Stimulated activated CD4-positive, alpha-beta T cell treated with anti-CD3 and anti-CD28 coated beads, Interleukin-12 subunit alpha, Interleukin-12 subunit beta, amount 100 ng/mL, for 48 hours (primary cell): ENCODE results near the gene CALML3.

ENCODE experiments used
- DNase-seq, 3 donors: peaks; one replicate each; pipeline ENCODE4 v3.0.0-alpha.2; 2020; ENCODE audit warnings: low read depth in 2 of 3, low spot score in 1 of 3

The CALML3 gene

GRCh38 chr10:5538446-5538845 lies 13.7 kb downstream of the CALML3 start:
- DNase-seq: no peak

GRCh38 chr10:5538892-5539651 lies 14.3 kb downstream of the CALML3 start:
- DNase-seq: no peak

DNA sequence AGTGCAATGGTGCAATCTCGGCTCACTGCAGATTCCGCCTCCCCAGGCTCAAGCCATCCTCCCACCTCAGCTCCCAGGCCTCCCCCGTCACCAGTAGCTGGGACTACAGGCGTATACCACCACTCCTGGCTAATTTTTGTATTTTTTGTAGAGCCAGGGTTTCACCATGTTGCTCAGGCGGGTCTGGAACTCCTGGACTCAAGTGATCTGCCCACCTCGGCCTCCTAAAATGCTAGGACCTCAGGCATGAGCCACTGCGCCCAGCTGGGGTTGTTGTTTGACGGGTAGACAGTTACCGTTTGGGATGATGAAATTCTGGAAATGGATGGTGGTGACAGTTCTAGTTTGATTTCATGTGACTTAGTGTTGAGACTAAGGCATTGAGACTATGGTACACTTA lies 15.3 kb downstream of the CALML3 start:
- no peak for DNase-seq

DNA sequence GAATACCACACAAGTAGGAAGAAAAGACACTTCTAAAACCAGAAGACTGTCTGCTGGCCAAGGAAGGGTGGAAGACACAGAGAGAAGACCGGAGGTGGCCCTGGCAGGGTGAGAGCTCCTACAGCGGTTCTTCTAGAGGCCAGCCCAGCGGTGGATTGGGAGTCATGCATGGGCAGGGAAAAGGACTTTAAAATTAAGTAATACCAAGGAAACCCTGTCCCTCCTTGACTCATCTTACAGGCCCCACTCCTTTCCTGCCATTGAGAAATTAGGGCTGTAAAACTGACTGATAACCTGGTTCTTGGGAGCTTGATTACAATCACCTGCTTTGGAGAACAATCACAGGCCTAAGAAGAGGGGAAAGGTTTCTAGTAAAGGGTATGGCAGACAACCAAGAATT lies 16.1 kb downstream of the CALML3 start:
- DNase-seq: no peak

- no peak for DNase-seq
Measured at GRCh38 chr10:5542100-5542499, 17.3 kb downstream of the CALML3 start.

DNA sequence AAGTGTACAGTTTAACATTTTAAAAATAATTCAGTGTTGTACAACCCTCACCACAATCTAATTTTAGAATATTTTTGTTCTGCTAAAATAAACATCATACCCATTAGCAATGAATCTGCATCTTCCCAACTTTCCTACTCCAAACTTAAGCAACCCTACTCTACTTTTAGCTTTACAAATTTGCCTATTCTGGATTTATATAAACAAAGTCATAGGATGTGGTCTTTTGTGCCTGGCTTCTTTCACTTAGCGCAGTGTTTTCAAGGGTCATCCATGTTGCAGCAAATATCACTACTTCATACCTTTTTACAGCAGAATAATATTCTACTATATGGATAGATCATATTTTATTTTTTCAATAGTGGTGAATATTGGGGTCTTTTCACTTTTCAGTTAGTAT lies 18.9 kb downstream of the CALML3 start:
- DNase-seq: no peak

DNA sequence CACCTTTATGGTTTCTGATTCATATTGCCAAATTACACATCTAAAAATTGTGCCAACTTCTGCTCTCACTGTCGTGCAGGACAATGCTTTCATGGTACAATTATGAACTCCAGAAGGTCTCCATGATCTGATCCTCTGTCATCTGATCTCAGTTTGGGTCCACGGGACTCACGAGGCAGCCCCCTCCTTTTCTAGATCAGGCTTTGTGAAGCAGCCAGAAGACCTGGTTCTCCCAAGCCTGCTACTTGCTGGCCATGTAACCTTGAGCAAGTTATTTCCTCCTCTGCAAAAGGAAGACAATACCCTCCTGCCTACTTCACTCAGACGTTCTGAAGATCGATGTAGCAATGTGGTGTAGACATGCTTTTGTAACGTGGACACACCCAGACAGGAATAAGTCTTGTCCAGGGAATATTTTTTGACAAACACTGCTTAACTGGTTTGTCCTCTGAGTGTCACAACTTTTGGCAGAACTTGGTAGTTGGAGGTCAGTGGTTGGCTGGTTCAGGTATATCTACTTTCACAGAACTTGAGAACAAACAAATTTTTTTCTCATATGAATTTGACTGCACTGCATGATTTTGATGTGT lies 19.6 kb downstream of the CALML3 start:
- no peak for DNase-seq

GRCh38 chr10:5545011-5545410 lies 20.2 kb downstream of the CALML3 start:
- no peak for DNase-seq

- DNase-seq: no peak
Measured at GRCh38 chr10:5545426-5545777, 20.6 kb downstream of the CALML3 start.

DNA sequence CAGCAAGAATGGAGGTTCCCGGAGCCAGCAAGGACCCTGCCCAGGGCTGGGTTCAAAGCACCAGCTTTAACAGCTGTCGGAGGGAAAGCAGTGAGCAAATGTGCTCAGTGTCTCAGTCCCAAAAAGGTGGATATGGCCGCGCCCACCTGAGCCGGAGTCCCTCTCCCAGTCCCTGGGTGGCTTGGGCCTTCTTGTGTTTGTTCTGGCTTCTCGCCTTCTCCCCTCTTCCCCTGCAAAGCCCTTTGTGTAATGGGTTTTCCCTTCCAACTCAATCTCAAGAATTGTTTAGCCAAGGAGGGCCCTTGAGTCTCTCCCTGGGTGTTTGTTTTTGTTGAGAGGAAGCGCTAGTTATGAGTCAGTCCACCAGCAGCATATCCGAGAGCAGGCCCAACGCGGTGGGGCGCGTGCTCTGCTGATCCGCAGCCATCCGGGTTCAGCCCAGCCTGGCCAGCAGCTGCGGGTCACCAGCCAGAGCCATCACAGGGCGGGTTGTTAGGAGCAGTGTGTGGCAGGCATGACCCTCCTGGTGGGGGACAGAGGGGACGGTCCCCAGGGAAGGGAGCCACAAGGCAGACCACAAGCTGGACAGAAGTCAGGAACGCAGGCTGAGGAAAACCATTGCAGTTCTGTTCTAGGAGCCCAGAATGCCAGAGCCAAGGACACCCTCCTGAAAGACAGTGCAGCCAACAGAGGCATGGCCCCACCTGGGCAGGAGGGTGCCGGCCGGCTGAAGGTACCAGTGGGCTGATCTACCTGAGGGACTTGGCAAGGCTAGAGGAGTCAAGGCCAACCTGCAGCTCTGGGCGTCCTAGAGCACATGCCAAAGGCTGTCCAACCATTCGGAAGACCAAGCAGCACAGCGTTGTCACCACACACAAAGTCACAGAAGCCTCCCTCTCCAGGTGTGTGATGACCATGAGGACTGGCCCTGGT lies 21.3 kb downstream of the CALML3 start:
- no peak for DNase-seq

DNA sequence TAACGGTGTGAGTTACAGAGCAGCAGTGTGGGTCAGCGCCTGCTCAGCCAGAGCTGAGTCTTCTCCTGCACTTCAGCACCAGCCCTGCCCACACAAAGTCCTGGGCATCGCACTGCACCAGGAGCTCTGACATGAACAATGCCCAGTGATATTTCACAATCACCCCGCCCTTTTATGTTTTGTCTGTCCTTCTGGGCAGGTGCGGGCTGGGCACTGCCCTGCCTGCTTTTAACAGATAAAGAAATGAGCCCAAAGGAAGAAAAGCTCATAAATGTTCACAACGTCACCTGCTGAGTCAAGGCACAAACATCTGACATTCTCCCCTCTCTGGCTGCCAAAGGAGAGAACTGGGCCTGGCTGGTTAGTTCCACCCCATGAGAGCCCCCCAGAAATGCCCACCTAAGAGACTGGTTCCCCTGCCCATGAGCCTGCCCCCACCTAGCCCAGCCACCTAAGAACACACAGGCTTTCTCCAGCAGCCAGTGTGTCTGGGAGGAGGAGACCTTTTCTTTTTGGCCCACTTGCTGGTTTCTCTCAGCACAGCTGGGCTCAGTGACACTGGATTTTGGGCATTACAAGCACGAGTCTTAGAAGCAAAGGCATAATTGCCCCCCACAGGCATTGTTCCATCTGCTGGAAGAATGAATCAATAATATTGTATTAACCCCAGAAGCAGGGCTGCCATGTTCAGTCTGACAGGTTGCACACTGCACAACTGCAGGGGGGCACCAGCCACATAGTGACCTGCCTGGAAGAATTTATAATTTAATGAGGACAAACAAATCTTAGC lies 22.3 kb downstream of the CALML3 start:
- no peak for DNase-seq

GRCh38 chr10:5547681-5547930 lies 22.8 kb downstream of the CALML3 start:
- no peak for DNase-seq

- no peak for DNase-seq
Measured at GRCh38 chr10:5547931-5548660, 23.3 kb downstream of the CALML3 start.

DNA sequence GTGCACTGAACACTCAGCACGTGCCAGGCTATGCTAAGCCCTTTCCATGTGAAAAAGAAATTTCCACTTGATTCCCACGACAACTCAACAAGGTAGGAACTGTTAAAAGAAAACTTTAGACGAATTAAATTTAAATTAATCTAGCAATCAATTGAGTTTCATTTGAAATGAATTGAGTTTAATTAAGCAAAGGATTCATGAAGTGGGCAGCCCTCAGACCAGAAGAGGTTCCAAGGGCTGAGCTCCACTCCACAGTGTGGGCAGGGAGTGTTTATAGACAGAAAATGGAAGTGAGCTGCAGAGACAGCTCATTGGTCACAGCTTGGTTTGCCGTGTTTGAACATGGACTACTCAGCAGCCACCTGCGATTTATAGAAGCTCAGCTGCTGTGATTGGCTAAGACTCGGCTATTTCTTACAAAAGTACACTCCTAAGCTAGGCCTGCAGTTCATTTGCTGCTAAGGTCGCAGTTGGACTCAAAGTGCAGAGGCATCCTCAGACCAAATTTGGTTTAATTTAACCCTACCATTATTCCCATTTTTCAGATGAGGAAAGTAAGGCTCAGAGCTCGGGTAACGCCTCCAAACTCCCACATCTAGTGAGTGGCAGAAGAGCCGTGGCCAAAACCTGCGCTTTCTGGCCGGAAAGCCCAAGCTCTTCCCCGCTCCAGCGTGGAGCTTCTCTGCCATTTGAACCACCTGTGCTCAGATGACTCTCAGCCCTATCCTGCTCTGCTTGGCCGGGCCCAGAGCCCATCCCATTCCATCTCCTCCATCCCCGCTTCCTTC lies 24.9 kb downstream of the CALML3 start:
- no peak for DNase-seq

- DNase-seq: no peak
Measured at GRCh38 chr10:5550250-5550545, 25.4 kb downstream of the CALML3 start.

GRCh38 chr10:5550621-5551530 lies 26.1 kb downstream of the CALML3 start:
- DNase-seq: no peak

DNA sequence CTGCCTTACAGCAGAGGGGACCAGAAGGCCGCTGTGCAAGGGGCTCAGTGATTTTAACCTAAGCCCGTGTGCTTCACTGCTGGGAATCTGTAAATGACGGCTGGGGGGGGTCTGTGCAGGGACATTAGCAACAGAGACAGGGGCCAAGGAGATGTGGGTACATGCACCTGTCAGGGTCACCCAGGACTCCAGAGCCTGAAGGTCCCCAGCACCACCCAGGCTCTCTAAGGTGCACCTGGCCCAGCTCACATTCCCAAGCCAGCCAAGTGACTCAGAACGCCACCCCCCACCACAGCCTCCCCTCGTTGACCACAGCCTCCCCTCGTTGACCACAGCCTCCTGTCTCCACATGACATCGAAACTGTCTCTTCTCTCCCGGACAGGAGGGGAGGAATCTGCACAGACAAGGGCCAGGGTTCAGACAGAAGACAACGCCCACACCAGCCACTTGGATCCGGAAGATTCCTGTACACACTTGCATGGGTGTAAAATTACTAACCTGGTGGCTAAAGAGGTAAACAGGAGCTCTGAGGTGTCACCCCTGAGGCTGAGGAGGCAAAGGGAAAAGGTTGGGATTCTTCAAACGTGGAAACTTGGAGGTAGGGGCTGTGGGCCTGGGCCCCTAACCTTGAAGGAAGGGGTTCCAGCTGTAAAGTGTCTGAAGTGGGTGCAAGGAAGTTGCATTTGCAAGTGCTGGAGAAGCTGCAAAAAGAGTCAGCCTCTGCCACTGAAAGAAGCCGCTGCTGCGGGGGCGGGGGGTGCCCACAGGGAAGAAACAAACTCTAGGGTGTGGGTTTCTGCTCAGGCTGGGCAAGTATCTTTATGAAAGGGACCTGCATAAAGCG lies 27.0 kb downstream of the CALML3 start:
- DNase-seq: peak; percentile 54 to 72 (median 57)
